ENCODE data around the gene UNC13C. TPM values are rescaled to one million over a fixed set of nuclear protein-coding genes. Genes with fewer than 3 reads are reported as not detected.
"Not testable (repeated sequence)": the region's sequence is repeated elsewhere in the genome, so short reads cannot be mapped to it uniquely, and the experiment has no call there.

The UNC13C gene
- total RNA-seq, 1 experiment from 2014 or later: not detected

DNA sequence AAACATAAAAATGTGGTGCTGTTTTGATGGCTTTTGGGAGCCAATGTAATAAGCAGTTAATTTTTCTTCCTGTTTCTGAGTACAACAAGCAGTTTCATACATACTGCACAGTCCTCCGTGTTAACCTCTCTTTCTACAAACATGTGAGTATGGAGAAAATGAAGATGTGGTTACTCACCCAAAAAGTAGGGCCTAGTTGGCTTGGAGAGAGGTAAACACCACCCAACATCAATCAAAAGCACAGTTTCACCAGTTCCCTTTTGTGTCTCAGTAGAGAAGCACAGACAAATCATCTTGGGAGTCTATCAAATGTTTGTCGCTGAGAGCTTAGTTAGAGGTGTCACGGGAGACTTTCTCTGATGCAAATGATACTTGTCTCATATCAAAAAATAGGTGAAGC, 320.2 kb downstream of the UNC13C start:
- no peak for DNase-seq (ENCODE audit: low spot score)

DNA sequence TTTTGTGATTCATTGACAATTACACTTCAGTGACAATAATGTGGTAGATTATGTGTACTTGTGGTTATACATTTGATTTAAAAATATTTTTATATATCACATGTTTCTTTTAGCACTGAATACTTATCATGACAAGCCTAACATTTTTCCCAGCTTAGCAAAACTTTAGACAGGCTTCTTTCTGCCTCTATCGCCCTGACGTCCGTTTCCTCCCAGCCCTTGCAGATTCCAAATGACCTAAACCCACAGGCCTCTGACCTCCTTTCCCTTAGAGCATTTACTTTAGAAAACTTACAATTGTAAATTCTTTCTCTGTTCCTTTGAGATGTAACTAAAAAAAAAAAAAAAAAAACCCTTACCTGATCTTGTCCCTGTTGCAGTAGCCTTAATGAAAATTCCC, 326.1 kb downstream of the UNC13C start:
- no peak for DNase-seq (ENCODE audit: low spot score)

DNA sequence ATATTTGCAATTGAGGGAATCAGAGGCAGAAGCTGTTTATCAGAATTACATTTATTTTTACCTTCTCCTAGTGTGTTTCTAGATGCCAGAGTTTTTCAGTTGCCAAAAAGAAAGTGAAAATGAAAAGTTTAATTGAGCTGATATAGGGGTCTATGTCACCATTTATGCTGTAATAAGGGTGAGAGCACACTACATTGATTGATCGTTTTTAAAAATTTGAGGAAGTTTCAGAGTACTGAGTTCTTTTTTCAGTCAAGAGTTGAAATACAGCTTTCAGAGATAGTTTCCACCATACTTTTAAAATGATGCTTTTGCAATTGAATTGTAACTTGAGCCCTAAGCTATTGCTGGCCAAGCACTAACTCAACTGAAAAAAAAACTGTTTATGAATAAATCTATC, 326.9 kb downstream of the UNC13C start:
- DNase-seq (ENCODE audit: low spot score): no peak

DNA sequence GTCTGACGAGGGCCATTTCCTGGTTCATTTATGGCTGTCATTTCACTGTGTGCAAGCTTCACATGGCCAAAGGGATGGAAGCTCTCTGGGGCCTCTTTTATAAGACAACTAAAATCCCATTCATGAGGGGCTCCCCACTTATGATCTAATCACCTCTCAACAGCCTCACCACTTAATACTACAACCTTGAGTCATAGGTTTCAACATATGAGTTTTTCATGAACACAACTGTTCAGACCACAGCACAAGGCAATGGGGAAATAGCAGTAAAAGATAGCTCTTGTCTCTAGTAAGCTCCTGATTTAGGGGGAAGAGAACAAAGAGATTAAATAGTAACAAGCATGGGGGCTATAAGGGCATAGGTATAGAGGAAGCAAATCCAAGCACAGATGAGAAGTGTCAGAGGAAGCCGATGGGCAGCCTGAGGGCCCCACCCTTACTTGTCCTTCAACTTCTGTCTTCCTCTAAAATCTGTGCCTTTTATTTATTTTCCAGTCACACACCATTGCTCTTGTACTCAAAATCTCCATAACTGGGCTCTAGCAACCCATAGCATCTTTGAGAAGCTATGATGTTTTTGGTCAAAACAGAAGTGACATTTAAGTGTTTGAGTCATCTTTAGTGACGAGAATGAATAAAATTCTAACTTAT, 329.1 kb downstream of the UNC13C start:
- DNase-seq (ENCODE audit: low spot score): no peak

DNA sequence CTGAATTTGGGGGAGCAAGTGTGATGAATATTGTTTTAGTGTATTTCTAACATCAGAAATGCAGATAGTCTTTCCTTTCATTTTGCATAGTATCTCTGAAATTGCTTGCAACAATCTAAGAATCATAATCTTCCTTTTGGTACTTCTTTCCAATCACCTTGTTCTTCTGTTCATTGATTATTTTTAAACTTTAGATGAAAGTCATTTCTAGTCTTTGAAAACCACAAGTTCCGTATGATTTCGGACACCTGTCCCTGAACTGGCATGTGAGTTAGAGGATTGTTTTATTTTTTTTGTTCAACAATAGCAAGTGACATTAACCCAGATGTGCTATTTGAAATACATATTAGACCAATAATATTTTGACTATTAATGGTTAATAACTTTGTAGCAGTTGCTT, 329.7 kb downstream of the UNC13C start:
- no peak for DNase-seq (ENCODE audit: low spot score)

DNA sequence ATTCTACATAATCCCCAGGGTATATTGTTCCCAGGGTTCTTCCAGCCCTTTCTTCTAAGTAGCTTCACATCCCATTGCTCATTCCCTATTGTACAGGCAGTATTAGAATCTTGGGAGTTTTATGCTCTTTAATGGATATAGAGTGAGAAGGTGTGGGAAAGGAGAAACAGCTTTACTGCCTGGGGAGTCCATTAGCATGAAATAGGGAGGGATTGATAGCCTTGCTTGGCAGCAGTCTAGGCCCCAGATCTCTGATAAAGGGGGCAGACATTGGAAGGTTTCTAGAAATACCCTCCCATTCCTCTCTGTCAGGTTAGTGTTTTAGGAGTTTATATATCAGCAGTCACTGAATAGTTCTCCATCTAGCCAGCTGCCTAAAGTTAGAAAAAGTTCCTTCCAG, 334.3 kb downstream of the UNC13C start:
- no peak for DNase-seq (ENCODE audit: low spot score)

DNA sequence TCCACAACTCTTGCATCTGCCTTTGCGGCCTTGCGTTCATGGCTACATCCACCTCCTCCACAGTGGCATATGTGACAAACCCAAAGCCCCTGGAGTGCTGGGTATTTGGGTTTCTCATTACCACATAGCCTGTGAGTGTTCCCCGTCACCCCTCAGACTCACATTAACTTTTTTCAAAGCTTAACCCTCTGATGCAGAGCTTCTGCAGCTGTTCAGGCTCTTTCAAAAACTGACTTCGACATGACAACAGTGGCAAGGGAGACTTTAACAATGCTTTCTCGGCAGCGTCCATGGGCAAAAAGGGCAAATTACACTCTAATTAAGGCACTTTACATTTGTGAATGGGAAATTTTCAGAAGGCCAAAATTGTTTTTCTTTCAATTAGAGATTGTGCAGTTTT, 343.2 kb downstream of the UNC13C start:
- DNase-seq (ENCODE audit: low spot score): no peak

DNA sequence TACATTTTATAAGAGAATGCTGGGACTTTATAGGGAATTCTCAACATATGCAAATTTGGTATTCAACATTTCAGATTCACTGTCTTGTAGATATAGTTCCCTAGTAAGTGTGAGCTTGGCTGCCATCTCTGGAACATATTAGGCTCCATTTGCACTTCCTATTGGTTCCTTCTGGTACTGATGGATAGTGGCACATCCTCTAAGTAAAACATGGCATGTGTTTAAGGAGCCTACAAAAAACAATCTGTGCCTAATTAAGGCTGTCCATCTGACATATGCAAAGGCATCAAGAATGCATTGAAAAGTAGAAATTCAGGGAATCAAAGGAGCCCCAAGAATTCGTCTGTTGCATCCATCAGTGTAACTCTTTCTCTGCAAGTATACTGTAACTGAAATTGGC, 344.1 kb downstream of the UNC13C start:
- no peak for DNase-seq (ENCODE audit: low spot score)

DNA sequence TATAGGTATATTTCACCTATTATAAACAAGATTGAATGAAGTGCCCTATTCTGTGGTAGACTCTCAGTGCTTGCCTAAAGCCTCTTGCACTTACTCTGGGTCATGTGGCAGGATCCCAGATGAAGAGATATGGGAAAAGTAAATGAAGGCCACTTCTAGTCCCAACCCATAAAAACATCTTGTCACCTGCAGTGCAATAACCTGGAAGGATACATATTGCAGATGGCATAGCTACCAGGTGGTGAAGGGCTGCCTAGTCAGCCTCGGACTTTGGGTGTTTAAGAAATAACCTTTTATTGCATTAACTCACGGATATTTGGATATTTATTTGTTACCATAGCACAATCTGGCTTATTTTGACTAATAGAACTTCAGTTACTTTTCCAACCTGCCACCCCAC, 367.1 kb downstream of the UNC13C start:
- DNase-seq (ENCODE audit: low spot score): no peak

DNA sequence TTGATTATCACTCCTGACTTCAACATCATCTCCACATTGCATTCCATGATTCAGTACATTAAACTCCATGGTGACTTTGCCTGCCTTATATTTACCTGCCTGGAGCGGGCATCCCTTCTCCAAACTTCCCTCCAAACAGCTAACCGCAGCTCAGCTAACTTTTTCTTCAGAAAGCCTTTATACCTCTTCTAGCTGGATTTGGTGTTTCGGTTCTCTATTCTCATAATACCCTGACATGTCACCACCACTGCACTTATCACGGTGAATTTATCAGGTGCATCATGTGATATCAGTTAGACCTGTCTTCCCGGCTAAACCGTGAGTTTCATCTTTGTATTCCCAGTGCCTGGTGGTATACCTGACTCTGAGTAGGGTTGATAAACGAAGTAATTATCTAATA, 367.6 kb downstream of the UNC13C start:
- no peak for DNase-seq (ENCODE audit: low spot score)

DNA sequence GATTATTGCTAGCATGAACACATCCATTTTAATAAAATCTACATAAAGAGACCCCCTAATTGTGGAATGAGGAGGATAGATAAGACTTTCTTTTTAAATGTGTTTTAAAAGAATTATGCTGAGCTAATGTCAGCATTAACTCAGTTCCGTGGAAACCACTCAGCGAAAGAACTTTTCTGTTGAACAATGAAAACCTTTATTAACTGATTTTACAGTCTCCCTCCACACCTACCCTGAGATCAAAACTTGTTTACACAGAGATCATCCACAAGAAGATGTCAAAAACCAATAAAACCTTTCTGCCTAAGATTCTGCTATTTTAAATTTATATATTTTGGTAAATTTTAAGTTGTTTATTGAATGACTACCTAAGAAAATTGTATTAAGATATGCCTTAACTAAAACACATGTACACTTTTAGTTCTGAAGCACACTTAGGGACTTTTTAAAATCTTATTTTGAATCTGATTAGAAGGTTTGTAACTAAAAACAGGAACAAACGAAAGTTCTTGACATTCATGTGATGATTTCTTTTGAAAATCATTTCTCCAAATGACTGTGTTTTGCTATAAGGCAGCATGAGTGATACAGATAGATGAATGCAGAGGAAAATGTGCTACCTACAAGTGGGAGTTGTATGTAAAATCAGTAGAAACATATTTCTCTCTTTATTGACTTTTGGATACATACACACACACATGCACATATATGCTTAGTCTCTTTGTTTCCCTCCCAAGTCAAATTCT, 369.0 kb downstream of the UNC13C start:
- DNase-seq (ENCODE audit: low spot score): no peak

DNA sequence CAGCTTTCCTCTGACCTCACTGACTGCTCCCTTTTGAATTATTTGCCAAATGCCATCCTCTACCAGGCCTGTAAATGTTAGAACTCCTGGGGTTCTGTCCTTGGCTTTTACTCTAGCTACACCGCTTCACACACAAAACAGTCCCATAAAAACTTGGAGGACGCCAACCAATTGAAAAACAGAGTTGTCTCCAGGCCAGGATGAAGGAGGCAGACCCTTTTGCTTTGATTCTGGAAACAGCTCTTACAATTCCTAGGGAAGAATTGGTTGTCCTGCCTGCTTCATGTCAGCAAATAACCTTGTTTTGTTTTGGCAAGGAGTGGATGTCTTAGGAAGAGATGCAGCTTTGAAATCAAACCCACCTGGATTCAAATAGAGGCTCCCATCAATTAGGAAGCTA, 375.5 kb downstream of the UNC13C start:
- no peak for DNase-seq (ENCODE audit: low spot score)

DNA sequence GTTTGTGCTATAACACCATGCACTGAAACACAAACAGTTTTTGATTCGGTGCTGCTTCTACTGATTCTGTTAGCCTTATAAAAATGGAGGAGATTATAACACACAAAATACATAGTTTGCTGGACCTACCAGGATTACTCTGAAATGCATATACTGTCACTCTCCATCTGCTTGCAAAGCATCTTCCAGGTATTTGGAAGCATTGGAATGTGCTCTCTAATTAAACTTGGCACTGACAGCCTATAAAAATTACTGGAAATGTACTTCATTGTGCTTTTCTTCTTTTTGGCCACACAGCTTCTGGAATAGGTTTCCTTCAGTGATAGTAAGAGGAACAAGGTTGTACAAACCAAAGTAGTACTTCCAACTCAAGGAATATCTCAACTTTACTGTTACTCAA, 376.1 kb downstream of the UNC13C start:
- DNase-seq (ENCODE audit: low spot score): no peak

DNA sequence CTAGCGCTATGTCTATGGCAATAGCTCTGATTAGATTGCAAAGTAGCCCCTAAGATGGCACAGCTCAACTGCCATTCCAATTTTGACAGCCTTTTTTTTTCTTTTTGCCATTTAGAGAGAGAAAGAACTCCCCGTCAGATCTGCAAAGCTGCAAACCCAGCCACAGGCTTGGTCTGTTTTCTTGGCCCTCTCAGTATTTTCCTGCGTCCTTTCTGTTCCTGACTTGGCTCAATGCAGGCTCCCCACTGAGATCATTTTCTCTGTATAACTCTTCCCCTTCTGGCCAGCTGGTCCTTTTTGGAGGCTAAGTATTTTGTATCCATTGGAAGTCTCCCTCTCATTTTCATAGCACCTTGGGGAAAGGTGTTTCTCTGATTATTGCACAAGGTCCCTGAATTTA, 386.7 kb downstream of the UNC13C start:
- DNase-seq (ENCODE audit: low spot score): no peak

DNA sequence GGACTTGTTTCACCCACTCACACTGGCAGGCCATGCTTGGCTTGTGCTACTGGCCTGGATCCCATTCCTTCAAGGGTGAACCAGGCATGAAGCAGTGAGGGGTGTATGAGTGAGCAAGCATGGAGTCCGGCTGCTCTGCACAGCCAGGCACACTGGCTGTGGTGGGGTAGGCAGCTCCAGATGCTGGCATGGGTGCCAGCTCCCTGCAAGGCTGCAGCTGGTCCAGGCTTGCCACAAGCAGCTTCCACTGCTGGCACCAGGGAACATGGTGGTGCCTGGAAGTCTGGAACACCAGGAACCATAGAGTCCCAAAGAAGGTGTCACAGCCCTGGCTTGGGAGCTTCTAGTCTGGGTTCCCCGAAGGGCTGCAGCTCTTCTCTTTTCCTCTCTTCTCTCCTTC, 395.1 kb downstream of the UNC13C start:
- DNase-seq (ENCODE audit: low spot score): no peak

DNA sequence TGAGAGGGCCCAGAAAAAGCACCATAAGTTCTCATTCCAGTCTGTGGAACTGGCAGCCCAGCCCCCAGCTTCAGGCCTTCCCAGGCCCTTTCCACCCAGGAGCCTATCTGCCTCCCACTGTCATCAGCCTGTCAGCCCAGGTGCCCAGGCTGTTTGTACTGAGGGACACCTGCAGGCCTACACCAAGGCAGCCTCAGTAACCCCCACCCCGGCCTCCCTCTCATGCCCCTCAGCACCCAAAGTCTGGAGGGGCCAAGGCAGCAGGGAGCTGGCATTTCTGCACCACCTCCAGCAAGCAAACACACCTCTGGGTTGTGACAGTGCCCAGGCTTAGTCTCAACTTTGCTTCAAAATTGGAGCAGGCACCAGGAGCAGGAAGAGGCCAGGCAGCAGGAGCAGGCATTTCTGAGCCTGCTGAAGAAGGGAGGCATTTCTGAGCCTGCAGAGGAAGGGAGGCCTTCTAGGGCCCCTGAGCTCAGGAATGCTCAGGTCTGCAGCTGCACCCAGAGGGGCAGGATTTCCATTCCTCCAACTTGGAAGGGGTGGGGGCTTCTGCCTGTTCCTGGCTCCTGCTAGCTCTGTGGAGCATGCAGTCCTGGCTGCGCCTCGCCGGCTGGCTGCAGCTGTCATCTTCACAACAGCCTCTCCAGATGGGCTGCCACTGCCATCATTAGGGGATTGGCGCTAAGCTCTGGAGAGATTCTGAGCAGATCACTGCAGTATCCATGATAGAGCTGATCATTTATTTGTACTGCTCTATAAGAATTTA, 396.1 kb downstream of the UNC13C start:
- no peak for DNase-seq (ENCODE audit: low spot score)

DNA sequence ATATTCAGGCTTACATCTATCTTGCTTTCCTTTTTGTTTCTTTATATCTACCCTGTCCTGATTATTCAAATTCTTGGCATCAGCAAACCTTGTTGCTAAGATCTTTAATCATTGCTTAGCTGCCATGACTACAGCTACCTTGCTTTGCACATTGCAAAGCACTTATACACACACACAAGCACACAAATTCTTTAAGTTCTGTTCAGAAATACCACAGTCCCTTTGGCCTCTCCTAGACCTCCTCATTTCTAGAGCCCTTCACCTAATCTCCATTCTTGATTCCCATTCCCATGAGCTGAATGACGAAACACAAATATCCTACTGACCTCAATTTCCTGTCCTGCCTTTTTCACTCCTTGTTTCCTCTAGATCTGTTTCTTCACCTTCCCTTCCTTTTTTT, 409.6 kb downstream of the UNC13C start:
- DNase-seq (ENCODE audit: low spot score): no peak

DNA sequence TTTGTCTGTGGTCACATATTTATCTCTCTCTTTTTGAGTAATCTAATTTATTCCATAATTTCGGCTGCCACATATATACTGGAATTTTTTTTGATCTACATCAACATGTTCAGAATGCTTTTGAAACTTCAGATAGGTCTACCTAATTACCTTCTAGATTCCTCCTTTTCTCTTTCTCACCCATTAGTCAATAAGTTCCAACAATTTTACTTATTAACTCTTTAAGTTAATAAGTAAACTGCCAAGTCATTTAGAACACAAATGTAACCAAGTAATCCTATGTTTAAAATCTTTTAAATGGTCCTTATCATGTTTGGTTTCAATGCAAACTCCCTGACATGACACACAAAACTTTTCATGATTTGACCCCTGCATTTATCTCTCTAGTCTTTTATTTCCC, 410.5 kb downstream of the UNC13C start:
- DNase-seq (ENCODE audit: low spot score): no peak

DNA sequence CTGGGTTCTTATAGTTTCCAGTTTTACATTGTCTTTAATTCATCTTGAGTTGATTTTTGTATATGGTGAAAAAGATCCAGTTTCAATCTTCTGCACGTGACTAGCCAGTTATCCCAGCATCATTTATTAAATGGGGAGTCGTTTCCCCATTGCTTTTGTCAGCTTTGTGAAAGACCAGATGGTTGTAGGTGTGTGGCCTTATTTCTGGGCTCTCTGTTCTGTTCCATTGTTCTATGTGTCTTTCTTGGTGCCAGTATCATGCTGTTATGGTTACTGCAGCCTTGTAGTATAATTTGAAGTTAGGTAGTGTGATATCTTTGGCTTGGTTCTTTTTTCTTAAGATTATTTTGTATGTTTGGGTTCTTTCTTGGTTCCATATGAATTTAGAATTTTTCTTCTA, 432.2 kb downstream of the UNC13C start:
- no peak for DNase-seq (ENCODE audit: low spot score)

DNA sequence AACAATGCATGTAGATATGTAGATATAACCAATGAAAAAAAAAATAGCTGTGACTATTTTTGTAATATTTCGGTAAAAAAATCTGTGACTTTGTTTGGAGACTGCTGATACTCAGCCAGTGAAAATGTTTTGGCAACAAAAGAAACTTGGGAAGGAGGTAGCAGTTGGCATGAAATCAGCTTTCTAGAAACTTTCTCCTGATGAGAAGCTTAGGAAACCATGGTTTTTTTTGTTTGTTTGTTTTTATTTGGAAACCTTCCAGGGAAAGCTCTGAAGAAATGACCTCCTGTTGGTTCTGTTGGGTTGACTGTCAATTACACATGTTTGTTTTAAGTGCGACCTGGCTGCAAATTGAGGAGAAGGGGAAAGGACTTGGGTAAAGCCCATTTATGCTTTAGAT, 445.9 kb downstream of the UNC13C start:
- no peak for DNase-seq (ENCODE audit: low spot score)

DNA sequence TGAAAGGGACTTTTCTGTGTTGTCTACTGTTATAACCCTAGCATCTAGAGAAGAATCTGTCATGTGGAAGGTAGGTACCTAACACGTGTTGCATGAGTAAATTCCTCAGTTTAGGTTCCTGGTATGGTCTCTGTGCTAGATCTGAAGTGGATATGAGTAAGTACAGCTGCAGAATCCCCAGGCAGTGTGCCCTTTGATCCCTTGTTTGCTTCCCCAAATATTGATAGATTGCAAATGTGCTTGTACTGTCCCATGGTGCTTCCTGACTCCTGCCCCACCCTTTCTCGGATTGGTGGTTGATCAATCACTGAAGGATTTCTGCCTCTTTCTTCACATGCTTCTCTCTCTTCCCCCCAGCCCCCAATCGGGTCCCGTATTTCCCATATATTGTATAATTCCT, 450.4 kb downstream of the UNC13C start:
- DNase-seq (ENCODE audit: low spot score): no peak

DNA sequence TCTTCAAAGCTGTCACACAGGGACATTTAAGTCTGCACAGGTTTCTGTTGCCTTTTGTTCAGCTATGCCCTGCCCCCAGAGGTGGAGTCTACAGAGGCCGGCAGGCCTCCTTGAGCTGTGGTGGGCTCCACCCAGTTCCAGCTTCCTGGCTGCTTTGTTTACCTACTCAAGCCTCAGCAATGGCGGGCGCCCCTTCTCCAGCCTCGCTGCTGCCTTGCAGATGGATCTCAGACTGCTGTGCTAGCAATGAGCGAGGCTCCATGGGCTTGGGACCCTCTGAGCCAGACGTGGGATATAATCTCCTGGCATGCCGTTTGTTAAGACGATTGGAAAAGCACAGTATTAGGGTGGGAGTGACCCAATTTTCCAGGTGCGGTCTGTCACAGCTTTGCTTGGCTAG, 472.0 kb downstream of the UNC13C start:
- not testable (repeated sequence) for DNase-seq (ENCODE audit: low spot score)

DNA sequence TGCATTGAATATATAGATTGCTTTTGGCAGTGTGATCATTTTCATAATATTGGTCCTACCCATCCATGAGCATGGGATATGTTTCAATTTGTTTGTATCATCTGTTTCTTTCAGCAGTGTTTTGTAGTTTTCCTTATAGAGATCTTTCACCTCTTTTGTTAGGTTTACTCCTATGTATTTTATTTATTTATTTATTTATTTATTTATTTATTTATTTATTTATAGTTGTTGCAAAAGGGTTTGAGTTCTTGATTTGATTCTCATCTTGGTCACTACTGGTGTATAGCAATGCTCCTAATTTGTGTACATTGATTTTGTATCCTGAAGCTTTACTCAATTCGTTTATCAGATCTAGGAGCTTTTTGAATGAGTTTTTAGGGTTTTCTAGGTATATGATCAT, 478.2 kb downstream of the UNC13C start:
- no peak for DNase-seq (ENCODE audit: low spot score)

Measured in H4 (cell line).